Testis (tissue), 3 donors: ENCODE measurements around the gene SCAP. TPM values are rescaled to one million over a fixed set of nuclear protein-coding genes. Genes with fewer than 3 reads are reported as not detected.

Experiments
- DNase-seq: peaks from one replicate; pipeline ENCODE4 v3.0.0-alpha.2; 2019
- H3K27ac ChIP-seq, 2 donors: fragments of 200-600 bp; sonication (generic); one replicate each; pipeline ENCODE4 v1.5.1; 2019
- H3K27me3 ChIP-seq: fragments of 200-600 bp; sonication (generic); one replicate; pipeline ENCODE4 v1.5.1; 2019
- H3K36me3 ChIP-seq: fragments of 200-600 bp; sonication (generic); one replicate; pipeline ENCODE4 v1.5.1; 2017; ENCODE audit warnings: low read depth; ENCODE audit errors: missing control alignments
- H3K4me1 ChIP-seq: fragments of 200-600 bp; sonication (generic); one replicate; pipeline ENCODE4 v1.5.1; 2019
- H3K4me3 ChIP-seq, 2 donors: fragments of 200-600 bp; sonication (generic); one replicate each; pipeline ENCODE4 v1.5.1; 2017 to 2019
- H3K9me3 ChIP-seq: fragments of 200-600 bp; sonication (generic); one replicate; pipeline ENCODE4 v1.5.1; 2017
- POLR2A ChIP-seq: fragments of 450-650 bp; IDR thresholded peaks from one replicate; pipeline ENCODE4 v1.6.1; 2017; ENCODE audit warnings: antibody characterized with exemption, mild to moderate bottlenecking, moderate library complexity
- WGBS, 2 donors: methylation state at CpG; one replicate each; pipeline ENCODE4 v1.1.5; 2018; 5-methylcytosine and 5-hydroxymethylcytosine counted together
- intact Hi-C: fragments of 100-400 bp; cut with DNase I; formaldehyde crosslinking; loops from one replicate; pipeline ENCODE4 v1.15.1; 2023; ENCODE audit warnings: low total_unique reads
- polyA plus RNA-seq: library from polyadenylated mRNA; stranded (reverse); fragments of 350-450 nt; fragmentation: Illumina TruSeq; extraction: RNeasy Lipid Tissue Mini Kit (QIAGEN cat#74804); gene quantifications from one replicate; pipeline ENCODE4 v1.2.3, GENCODE V29; 2014; ENCODE audit warnings: low read depth, low replicate concordance; ENCODE audit not compliant: insufficient read depth
- total RNA-seq, 2 donors: library from RNA; depleted of rRNA; stranded (reverse); fragments of >200 nt; gene quantifications; one replicate each; pipeline ENCODE4 v1.2.3, GENCODE V29; 2016
- TF ChIP-seq, protein P1 (sequence below), 3 experiments: fragments of 450-650 bp in 2 of 3; fragments of 200-600 bp in 1 of 3; sonication (generic) in 1 of 3; IDR thresholded peaks; one replicate each; pipeline ENCODE4 v1.5.1; 2016 to 2019; ENCODE audit warnings: antibody characterized with exemption in 3 of 3, mild to moderate bottlenecking in 2 of 3, moderate library complexity in 1 of 3

SCAP gene
- total and polyA plus RNA-seq, 3 donors from 2014 or later: 120 to 313 (median 276) TPM

DNA sequence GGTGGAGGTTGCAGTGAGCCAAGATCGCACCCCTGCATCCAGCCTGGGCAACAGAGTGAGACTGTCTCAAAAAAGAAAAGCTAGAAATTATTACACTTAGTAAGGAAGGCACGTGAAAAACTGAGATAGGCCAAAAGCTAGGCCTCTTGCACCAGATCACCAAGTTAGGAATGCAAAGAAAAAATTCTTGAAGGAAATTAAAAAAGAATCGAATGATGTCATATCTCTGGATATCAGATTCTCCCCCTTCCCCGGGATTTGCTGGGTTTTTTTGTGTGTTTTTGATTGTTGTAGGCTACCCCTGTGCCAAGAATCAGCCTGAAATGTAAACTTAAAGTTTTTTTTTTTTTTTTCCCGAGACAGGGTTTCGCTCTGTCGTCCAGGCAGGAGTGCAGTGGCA is 77.5 kb downstream of the SCAP start:
- Histone ChIP-seq H3K36me3 (no peaks in the 10 kb centered on the region), H3K27me3 (no peaks in the 10 kb centered on the region), H3K4me1 (peaks cover 28% of the 10 kb centered on the region), H3K4me3 (no peak overlapping the region), H3K9me3 (no peaks in the 10 kb centered on the region), H3K27ac (no peak overlapping the region)
- intact Hi-C loops: no loop called here
- no peak for DNase-seq
- TF ChIP-seq, protein P1, sequence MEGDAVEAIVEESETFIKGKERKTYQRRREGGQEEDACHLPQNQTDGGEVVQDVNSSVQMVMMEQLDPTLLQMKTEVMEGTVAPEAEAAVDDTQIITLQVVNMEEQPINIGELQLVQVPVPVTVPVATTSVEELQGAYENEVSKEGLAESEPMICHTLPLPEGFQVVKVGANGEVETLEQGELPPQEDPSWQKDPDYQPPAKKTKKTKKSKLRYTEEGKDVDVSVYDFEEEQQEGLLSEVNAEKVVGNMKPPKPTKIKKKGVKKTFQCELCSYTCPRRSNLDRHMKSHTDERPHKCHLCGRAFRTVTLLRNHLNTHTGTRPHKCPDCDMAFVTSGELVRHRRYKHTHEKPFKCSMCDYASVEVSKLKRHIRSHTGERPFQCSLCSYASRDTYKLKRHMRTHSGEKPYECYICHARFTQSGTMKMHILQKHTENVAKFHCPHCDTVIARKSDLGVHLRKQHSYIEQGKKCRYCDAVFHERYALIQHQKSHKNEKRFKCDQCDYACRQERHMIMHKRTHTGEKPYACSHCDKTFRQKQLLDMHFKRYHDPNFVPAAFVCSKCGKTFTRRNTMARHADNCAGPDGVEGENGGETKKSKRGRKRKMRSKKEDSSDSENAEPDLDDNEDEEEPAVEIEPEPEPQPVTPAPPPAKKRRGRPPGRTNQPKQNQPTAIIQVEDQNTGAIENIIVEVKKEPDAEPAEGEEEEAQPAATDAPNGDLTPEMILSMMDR (IDR thresholded peaks at IDR 0.05): no peak
- no peak for TF ChIP-seq POLR2A
- WGBS, 2 donors: 87 to 93% methylated on average over 7 of the region's 7 CpGs

DNA sequence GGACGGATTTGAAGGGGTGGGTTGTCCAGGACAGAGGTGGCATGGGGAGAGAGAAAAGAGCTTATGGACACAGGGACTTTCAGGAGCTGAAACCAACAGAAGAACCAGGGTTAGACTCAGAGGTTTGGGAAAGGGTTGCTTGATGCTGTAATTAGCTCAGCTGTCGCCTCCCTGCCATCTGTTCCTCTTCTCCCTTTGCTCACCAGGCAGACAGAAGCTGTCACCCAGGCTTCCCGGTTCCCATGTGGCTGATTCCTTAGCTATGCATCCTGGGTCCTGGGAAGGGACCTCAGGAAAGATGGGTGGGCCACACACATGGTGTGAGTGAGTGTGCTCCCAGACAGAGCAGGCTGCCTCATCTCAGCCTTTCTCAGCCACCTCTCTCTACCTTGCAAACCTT is 80.9 kb downstream of the SCAP start:
- intact Hi-C loops: no loop called here
- no peak overlapping the region for H3K27ac ChIP-seq
- no peak for DNase-seq

DNA sequence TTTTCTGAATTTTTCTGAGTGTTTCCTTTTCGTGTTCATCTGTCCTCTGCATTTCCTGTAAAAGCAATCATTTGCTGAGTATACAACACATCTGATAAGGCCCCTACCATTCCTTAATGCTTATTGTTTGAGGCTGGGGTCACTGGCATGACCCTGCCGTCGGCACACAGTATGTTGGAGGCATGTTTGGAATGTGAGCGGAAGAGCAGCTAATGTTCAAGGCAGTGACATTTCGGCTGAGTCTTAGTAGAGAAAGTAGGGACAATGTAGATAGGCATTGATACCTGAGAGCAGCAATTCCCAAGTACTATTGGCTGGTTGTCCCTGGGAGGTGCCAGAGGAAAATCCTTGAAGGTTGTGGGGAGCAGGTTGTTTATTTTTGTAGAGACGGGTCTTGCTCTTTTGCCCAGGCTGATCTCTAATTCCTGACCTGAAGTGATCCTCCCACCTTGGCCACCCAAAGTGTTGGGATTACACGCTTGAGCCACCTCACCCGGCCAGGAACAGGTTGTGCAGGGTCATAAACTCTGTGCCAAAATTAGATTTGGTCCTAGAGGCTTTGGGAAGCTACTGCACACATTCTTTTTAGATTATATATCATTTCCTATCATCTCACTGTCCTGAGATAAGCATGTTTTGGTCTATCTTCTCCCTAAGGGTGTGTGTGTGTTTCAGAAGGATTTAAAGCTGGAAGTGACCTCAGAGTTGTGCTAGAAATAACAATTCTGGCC is 81.4 kb downstream of the SCAP start:
- DNase-seq: no peak
- H3K4me3 ChIP-seq: no peak overlapping the region
- no peaks in the 10 kb centered on the region for H3K9me3 ChIP-seq
- H3K27me3 ChIP-seq: no peaks in the 10 kb centered on the region
- intact Hi-C loops: no loop called here
- H3K4me1 ChIP-seq: peaks cover 28% of the 10 kb centered on the region
- H3K27ac ChIP-seq: no peak overlapping the region
- 46 to 47% methylated on average over 8 of the region's 8 CpGs for WGBS, 2 donors
- H3K36me3 ChIP-seq: no peaks in the 10 kb centered on the region
- TF ChIP-seq, protein P1 (IDR thresholded peaks at IDR 0.05): no peak
- no peak for TF ChIP-seq POLR2A

More for the DNA sequence above, 80.9 kb downstream of the SCAP start:
- Histone ChIP-seq H3K36me3 (no peaks in the 10 kb centered on the region), H3K4me3 (no peak overlapping the region), H3K27me3 (no peaks in the 10 kb centered on the region), H3K9me3 (no peaks in the 10 kb centered on the region), H3K4me1 (peaks cover 28% of the 10 kb centered on the region)
- 57 to 65% methylated on average over 3 of the region's 3 CpGs for WGBS, 2 donors
- no peak for TF ChIP-seq POLR2A
- TF ChIP-seq, protein P1 (IDR thresholded peaks at IDR 0.05): no peak

DNA sequence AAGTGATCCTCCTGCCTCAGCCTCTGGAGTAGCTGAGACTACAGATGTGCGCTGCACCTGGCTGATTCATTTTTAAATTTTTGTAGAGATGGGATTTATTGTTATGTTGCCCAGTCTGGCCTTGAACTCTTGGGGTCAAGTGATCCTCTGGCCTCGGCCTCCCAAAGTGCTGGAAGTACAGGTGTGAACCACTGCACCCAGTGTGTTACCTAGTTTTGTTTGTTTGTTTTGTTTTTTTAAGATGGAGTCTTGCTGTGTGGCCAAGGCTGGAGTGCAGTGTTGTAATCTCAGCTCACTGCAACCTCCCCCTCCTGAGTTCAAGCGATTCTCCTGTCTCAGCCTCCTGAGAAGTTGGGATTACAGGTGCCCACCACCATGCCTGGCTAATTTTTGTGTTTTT is 82.8 kb downstream of the SCAP start:
- WGBS, 2 donors: 97 to 100% methylated on average over 3 of the region's 3 CpGs
- Histone ChIP-seq H3K9me3 (no peaks in the 10 kb centered on the region), H3K36me3 (no peaks in the 10 kb centered on the region), H3K27me3 (no peaks in the 10 kb centered on the region), H3K4me3 (no peak overlapping the region), H3K4me1 (peaks cover 23% of the 10 kb centered on the region), H3K27ac (no peak overlapping the region)
- no peak for DNase-seq
- no peak for TF ChIP-seq POLR2A
- TF ChIP-seq, protein P1 (IDR thresholded peaks at IDR 0.05): no peak
- intact Hi-C loops: no loop called here

DNA sequence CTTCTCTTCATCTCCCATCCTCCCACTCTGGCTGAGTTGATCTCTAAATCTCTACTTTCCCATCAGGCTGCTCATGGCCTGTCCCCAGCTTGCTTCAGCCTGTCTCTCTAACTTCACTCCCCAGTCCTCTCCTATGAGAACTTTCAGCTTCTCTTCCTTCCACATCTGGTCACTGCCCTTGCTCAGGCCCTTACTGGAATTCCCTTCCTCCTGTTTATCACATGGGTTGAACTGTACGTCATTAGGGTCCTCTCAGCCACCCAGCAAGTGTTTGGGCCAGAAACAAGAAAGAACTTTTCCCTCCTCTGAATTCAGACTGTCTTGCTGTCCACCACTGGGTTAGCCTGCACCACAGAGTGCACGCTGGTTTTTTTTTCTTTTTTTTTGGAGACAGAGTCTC is 89.9 kb downstream of the SCAP start:
- WGBS, 2 donors: 55 to 73% methylated on average over 2 of the region's 2 CpGs
- Histone ChIP-seq H3K27me3 (no peaks in the 10 kb centered on the region), H3K9me3 (no peaks in the 10 kb centered on the region), H3K36me3 (no peaks in the 10 kb centered on the region), H3K4me3 (no peak overlapping the region), H3K4me1 (peaks cover 8% of the 10 kb centered on the region), H3K27ac (no peak overlapping the region)
- TF ChIP-seq, protein P1 (IDR thresholded peaks at IDR 0.05): no peak
- no peak for TF ChIP-seq POLR2A
- no peak for DNase-seq
- intact Hi-C loops: no loop called here
